Keratinocyte (primary cell): ENCODE data around the gene TTC28. TPM values are rescaled to one million over a fixed set of nuclear protein-coding genes. Genes with fewer than 3 reads are reported as not detected.

Experiments
- DNase-seq: peaks from one replicate; pipeline ENCODE4 v3.0.0-alpha.2; 2011; ENCODE audit warnings: low read depth, missing footprints, low spot score
- FAIRE-seq: peaks from 2 replicates; lab custom pipeline; 2011; peaks lifted over from hg19 to GRCh38; lab: Jason Lieb, UNC
- H2AFZ ChIP-seq: 2 replicates; pipeline ENCODE4 v1.6.0; 2012; ENCODE audit warnings: low read length, control low read depth, inconsistent platforms; ENCODE audit not compliant: control insufficient read depth
- H3K27ac ChIP-seq: 2 replicates; pipeline ENCODE4 v1.5.1; 2011; ENCODE audit warnings: low read length; ENCODE audit not compliant: control insufficient read depth, insufficient read depth
- H3K27me3 ChIP-seq: 3 replicates; pipeline ENCODE4 v1.6.0; 2011; ENCODE audit warnings: low read length; ENCODE audit not compliant: control insufficient read depth, insufficient read depth; ENCODE audit errors: extremely low read depth
- H3K36me3 ChIP-seq, 2 experiments: 2 replicates in 1 of 2; 3 replicates in 1 of 2; pipeline ENCODE4 v1.5.1; 2011; ENCODE audit warnings: low read length in 2 of 2, mild to moderate bottlenecking in 1 of 2; ENCODE audit not compliant: control insufficient read depth in 2 of 2, insufficient read depth in 2 of 2; ENCODE audit errors: extremely low read depth in 1 of 2
- H3K4me1 ChIP-seq: 3 replicates; pipeline ENCODE4 v1.5.1; 2011; ENCODE audit warnings: low read length; ENCODE audit not compliant: control insufficient read depth, insufficient read depth; ENCODE audit errors: extremely low read depth
- H3K4me2 ChIP-seq: 3 replicates; pipeline ENCODE4 v1.6.0; 2011; ENCODE audit warnings: low read depth, low read length; ENCODE audit not compliant: control insufficient read depth, insufficient read depth; ENCODE audit errors: extremely low read depth
- H3K4me3 ChIP-seq, 3 experiments: fragments of 200-600 bp in 1 of 3; sonication (generic) in 1 of 3; 2 replicates in 2 of 3; 3 replicates in 1 of 3; pipeline ENCODE4 v1.5.1; 2011 to 2016; ENCODE audit warnings: low read length in 3 of 3, mild to moderate bottlenecking in 3 of 3, control low read depth in 2 of 3, inconsistent platforms in 1 of 3, low read depth in 1 of 3, mixed read lengths in 1 of 3, mixed run types in 1 of 3, moderate library complexity in 1 of 3; ENCODE audit not compliant: control insufficient read depth in 2 of 3, insufficient read depth in 2 of 3; ENCODE audit errors: extremely low read depth in 1 of 3
- H3K79me2 ChIP-seq: 2 replicates; pipeline ENCODE4 v1.6.0; 2012; ENCODE audit warnings: low read length; ENCODE audit not compliant: control insufficient read depth, insufficient read depth
- H3K9ac ChIP-seq: 3 replicates; pipeline ENCODE4 v1.6.0; 2011; ENCODE audit warnings: low read length; ENCODE audit not compliant: control insufficient read depth, insufficient read depth; ENCODE audit errors: extremely low read depth
- H3K9me1 ChIP-seq: 3 replicates; pipeline ENCODE4 v1.6.0; 2011; ENCODE audit warnings: low read length; ENCODE audit not compliant: control insufficient read depth, insufficient read depth; ENCODE audit errors: extremely low read depth
- H3K9me3 ChIP-seq: 2 replicates; pipeline ENCODE4 v1.5.1; 2012; ENCODE audit warnings: low read depth, low read length; ENCODE audit not compliant: control insufficient read depth
- H4K20me1 ChIP-seq: 3 replicates; pipeline ENCODE4 v1.6.0; 2011; ENCODE audit warnings: low read length; ENCODE audit not compliant: control insufficient read depth, insufficient read depth; ENCODE audit errors: extremely low read depth
- EZH2 ChIP-seq: IDR thresholded peaks from one replicate; pipeline ENCODE4 v1.6.1; 2012; ENCODE audit warnings: inconsistent platforms, mild to moderate bottlenecking, low read length, moderate library complexity
- dilution Hi-C: fragments of 300-500 bp; cut with MboI; formaldehyde crosslinking; loops from one replicate; pipeline ENCODE4 v1.7.0; 2020; ENCODE audit warnings: low sequenced_read_pairs; ENCODE audit not compliant: extremely low pct_ligation_motif_present
- polyA plus RNA-seq, 5 experiments: library from polyadenylated mRNA; depleted of rRNA in 3 of 5; stranded (reverse) in 3 of 5; stranded (forward) in 1 of 5; unstranded in 1 of 5; fragments of >200 nt; gene quantifications; 1 replicate in 1 of 5; 2 replicates in 3 of 5; 3 replicates in 1 of 5; pipeline versions ENCODE4 v1.2.1 to v1.2.3, GENCODE V29; 2011 to 2012; ENCODE audit warnings: missing spikeins in 2 of 5, low read depth in 1 of 5, low replicate concordance in 1 of 5
- TF ChIP-seq, protein P1 (sequence below), 3 experiments: IDR thresholded peaks in 1 of 3; conservative IDR thresholded peaks in 1 of 3; optimal IDR thresholded peaks in 1 of 3; 2 replicates in 2 of 3; 3 replicates in 1 of 3; pipeline versions ENCODE3 to v1.5.1; 2011; ENCODE audit warnings: low read length in 3 of 3, mild to moderate bottlenecking in 3 of 3, moderate library complexity in 2 of 3, control low read depth in 1 of 3, inconsistent platforms in 1 of 3; ENCODE audit not compliant: insufficient read depth in 2 of 3; ENCODE audit errors: extremely low read depth in 1 of 3

The TTC28 gene
- polyA plus RNA-seq, 1 donor (not counting 4 experiments of a cell fraction or from before 2014, with no cell fraction given): 0.66 TPM

DNA sequence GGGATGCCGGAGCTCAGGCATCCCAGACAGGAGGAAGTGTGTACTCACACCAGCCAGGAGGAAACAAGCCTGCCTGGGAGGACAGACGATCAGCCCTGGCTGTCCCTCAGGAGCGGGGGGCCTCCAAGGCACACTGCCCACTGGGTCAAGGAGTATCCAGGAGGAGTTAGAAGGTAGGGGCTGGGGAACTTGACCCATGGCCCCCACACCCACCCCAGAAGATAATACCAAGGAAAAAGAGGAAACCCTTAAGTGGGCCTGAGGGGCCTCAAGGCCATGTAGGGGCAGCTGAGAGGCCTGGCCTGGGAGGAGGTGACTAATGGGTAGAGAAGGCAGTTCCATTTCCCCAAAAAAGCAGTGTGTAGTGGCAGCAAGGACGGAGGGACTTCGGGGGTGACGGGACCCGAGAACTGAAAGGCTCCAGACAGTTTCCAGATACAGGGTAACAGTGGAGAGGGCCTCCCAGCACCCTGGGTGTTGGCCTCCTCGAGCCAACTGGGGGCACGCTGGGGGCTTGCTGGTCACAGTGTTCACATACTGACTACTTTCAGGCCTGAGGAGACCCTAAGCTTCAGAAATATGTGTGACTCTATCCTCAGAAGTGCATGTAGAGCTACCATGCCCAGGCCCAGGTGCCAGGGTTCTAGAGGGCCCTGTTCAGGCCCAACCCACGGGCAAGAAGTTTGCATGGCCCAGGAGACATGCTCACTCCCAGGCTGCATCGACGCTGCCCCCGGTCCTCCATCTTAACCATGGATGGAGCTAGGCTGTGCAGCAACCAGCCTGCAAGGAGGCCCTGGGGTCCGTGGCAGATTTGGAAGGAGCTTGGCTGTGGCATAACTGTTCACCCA lies 684.9 kb downstream of the TTC28 start:
- no peak for FAIRE-seq
- no peak for DNase-seq
- Histone ChIP-seq H4K20me1 (no peaks in the 10 kb centered on the region), H3K9me1 (no peaks in the 10 kb centered on the region), H3K79me2 (no peaks in the 10 kb centered on the region), H2AFZ (no peak overlapping the region), H3K27me3 (no peaks in the 10 kb centered on the region), H3K4me1 (no peaks in the 10 kb centered on the region), H3K9me3 (no peaks in the 10 kb centered on the region), H3K4me3 (no peak overlapping the region), H3K27ac (no peak overlapping the region), H3K9ac (no peak overlapping the region), H3K36me3 (no peaks in the 10 kb centered on the region), H3K4me2 (no peak overlapping the region)
- dilution Hi-C loops: no loop called here
- TF ChIP-seq, protein P1, sequence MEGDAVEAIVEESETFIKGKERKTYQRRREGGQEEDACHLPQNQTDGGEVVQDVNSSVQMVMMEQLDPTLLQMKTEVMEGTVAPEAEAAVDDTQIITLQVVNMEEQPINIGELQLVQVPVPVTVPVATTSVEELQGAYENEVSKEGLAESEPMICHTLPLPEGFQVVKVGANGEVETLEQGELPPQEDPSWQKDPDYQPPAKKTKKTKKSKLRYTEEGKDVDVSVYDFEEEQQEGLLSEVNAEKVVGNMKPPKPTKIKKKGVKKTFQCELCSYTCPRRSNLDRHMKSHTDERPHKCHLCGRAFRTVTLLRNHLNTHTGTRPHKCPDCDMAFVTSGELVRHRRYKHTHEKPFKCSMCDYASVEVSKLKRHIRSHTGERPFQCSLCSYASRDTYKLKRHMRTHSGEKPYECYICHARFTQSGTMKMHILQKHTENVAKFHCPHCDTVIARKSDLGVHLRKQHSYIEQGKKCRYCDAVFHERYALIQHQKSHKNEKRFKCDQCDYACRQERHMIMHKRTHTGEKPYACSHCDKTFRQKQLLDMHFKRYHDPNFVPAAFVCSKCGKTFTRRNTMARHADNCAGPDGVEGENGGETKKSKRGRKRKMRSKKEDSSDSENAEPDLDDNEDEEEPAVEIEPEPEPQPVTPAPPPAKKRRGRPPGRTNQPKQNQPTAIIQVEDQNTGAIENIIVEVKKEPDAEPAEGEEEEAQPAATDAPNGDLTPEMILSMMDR (optimal IDR thresholded peaks at IDR 0.05 in 1 of 3, IDR thresholded peaks at IDR 0.05 in 1 of 3, conservative IDR thresholded peaks at IDR 0.05 in 1 of 3; ENCODE audit: extremely low read depth in 1 of 3, insufficient read depth in 2 of 3, low read length in 3 of 3): no peak
- no peak for TF ChIP-seq EZH2

DNA sequence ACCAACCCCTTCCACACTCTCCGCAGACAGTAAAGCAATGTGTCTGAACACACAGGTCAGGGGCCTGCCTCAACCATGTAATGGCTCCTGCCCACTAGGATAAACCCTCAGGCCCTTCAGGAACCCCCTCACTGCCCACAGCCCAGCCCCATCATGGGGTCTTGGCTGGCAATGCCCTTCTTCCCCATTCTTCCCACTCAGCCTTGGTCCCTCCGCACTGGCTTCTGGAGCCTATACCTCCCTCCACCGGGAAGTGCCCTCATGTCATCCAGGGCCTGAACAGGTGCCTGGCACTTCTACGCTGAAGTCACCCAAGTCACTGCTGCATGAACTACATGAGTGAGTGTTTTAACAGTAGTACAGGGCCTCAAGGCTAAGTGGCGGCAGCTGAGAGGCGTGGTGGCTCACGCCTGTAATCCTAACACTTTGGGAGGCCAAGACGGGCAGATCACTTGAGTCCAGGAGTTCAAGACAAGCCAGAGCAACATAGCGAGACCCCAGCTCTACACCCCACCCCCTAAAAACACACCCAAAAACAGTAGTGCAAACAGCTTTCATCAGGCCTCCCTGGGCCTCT lies 685.8 kb downstream of the TTC28 start:
- no peak overlapping the region for H2AFZ ChIP-seq
- dilution Hi-C loops: no loop called here
- H3K27ac ChIP-seq: no peak overlapping the region
- H3K79me2 ChIP-seq: no peaks in the 10 kb centered on the region
- H4K20me1 ChIP-seq: no peaks in the 10 kb centered on the region
- no peaks in the 10 kb centered on the region for H3K4me1 ChIP-seq
- no peak overlapping the region for H3K9ac ChIP-seq
- H3K4me3 ChIP-seq: no peak overlapping the region
- DNase-seq (no peak), FAIRE-seq (no peak)
- H3K4me2 ChIP-seq: no peak overlapping the region
- no peaks in the 10 kb centered on the region for H3K27me3 ChIP-seq
- no peaks in the 10 kb centered on the region for H3K36me3 ChIP-seq
- TF ChIP-seq, protein P1 (optimal IDR thresholded peaks at IDR 0.05 in 1 of 3, IDR thresholded peaks at IDR 0.05 in 1 of 3, conservative IDR thresholded peaks at IDR 0.05 in 1 of 3; ENCODE audit: extremely low read depth in 1 of 3, insufficient read depth in 2 of 3, low read length in 3 of 3): no peak
- no peak for TF ChIP-seq EZH2
- no peaks in the 10 kb centered on the region for H3K9me1 ChIP-seq
- no peaks in the 10 kb centered on the region for H3K9me3 ChIP-seq
